Activated naive CD4-positive, alpha-beta T cell treated with Interleukin-2 at 50 U/mL for 16 hours (primary cell): ENCODE results near the gene SNIP1.
"Not testable (repeated sequence)": the region's sequence is repeated elsewhere in the genome, so short reads cannot be mapped to it uniquely, and the experiment has no call there.

Source experiments
- DNase-seq: peaks from one replicate; pipeline ENCODE4 v3.0.0-alpha.2; 2020

The SNIP1 gene

GRCh38 chr1:37553927-37554808 lies at the start of gene SNIP1:
Gene SNIP1, minus strand, starts transcription at chr1:37554293. Its CDS starts 64 bp downstream, at chr1:37554229.
- DNase-seq, result peak; percentile 93

- DNase-seq, result peak; percentile 26
These were observed 48.9 kb upstream of the SNIP1 start for GRCh38 chr1:37602750-37603694.

- no peak for DNase-seq
These were observed 47.3 kb upstream of the SNIP1 start for GRCh38 chr1:37601441-37601840.

GRCh38 chr1:37599940-37600339 lies 45.8 kb upstream of the SNIP1 start:
- DNase-seq, result no peak

- no peak for DNase-seq
These were observed 42.1 kb upstream of the SNIP1 start for GRCh38 chr1:37596182-37596667.

GRCh38 chr1:37595440-37596181 lies 41.5 kb upstream of the SNIP1 start, which contains the start of gene GNL2:
Gene GNL2, minus strand, starts transcription at chr1:37595937. Its CDS starts 115 bp downstream, at chr1:37595822.
- peak; percentile 97 for DNase-seq

GRCh38 chr1:37593726-37594125 lies 39.6 kb upstream of the SNIP1 start:
- DNase-seq, result no peak

- DNase-seq, result no peak
These were observed 34.8 kb upstream of the SNIP1 start for GRCh38 chr1:37588939-37589338.

GRCh38 chr1:37584544-37584943 lies 30.5 kb upstream of the SNIP1 start:
- not testable (repeated sequence) for DNase-seq

GRCh38 chr1:37575692-37576091 lies 21.6 kb upstream of the SNIP1 start:
- no peak for DNase-seq

GRCh38 chr1:37574834-37575480 lies 20.9 kb upstream of the SNIP1 start:
- no peak for DNase-seq

GRCh38 chr1:37570528-37571334 lies 16.6 kb upstream of the SNIP1 start:
- no peak for DNase-seq

GRCh38 chr1:37567023-37567422 lies 12.9 kb upstream of the SNIP1 start:
- no peak for DNase-seq

GRCh38 chr1:37564892-37565291 lies 10.8 kb upstream of the SNIP1 start:
- no peak for DNase-seq

GRCh38 chr1:37562984-37563383 lies 8.9 kb upstream of the SNIP1 start:
- no peak for DNase-seq

GRCh38 chr1:37561133-37562132 lies 7.3 kb upstream of the SNIP1 start:
- peak; percentile 32 for DNase-seq

- no peak for DNase-seq
These were observed 6.5 kb upstream of the SNIP1 start for GRCh38 chr1:37560401-37561132.

GRCh38 chr1:37559957-37560379 lies 5.9 kb upstream of the SNIP1 start:
- DNase-seq, result not testable (repeated sequence)

GRCh38 chr1:37559080-37559479 lies 5.0 kb upstream of the SNIP1 start:
- DNase-seq, result no peak
